ENCODE data around the gene STK38L. TPM values are rescaled to one million over a fixed set of nuclear protein-coding genes. Genes with fewer than 3 reads are reported as not detected.
"Not testable (repeated sequence)": the region's sequence is repeated elsewhere in the genome, so short reads cannot be mapped to it uniquely, and the experiment has no call there.

STK38L gene
- total and polyA plus RNA-seq, 12 donors = 10.2 to 298 (median 21.0) TPM

- TF ChIP-seq CTCF (IDR thresholded peaks at IDR 0.05) (no peak), POLR2A (IDR thresholded peaks at IDR 0.05) (no peak)
- intact Hi-C loops (cut with DNase I) = no loop called here
- Histone ChIP-seq H3K4me1 (replicated peaks in 1 of 2) (no peaks in the 10 kb centered on the region), H3K27ac (no peak overlapping the region), H3K27me3 (no peaks in the 10 kb centered on the region), H3K36me3 (replicated peaks in 1 of 2) (no peaks in the 10 kb centered on the region), H3K4me3 (no peak overlapping the region), H3K9me3 (replicated peaks in 1 of 3) (no peaks in the 10 kb centered on the region)
- WGBS, 4 donors = 53 to 78% (median 60%) methylated on average over 1 of the region's 1 CpG
- no peak for DNase-seq
These were observed 14.7 kb upstream of the STK38L start for GRCh38 chr12:27229367-27229766.

GRCh38 chr12:27231374-27231773, 12.7 kb upstream of the STK38L start:
- H3K27me3 ChIP-seq; H3K9me3 ChIP-seq (replicated peaks in 1 of 3); H3K36me3 ChIP-seq (replicated peaks in 1 of 2); H3K27ac ChIP-seq; DNase-seq; H3K4me1 ChIP-seq (replicated peaks in 1 of 2); H3K4me3 ChIP-seq; intact Hi-C loops (cut with DNase I): not testable (repeated sequence)
- WGBS, 4 donors = 61 to 77% (median 66%) methylated on average over 4 of the region's 4 CpGs

- Histone ChIP-seq H3K4me1 (replicated peaks in 1 of 2) (no peaks in the 10 kb centered on the region), H3K27ac (no peak overlapping the region), H3K27me3 (no peaks in the 10 kb centered on the region), H3K9me3 (replicated peaks in 1 of 3) (no peaks in the 10 kb centered on the region), H3K4me3 (no peak overlapping the region), H3K36me3 (replicated peaks in 1 of 2) (no peaks in the 10 kb centered on the region)
- intact Hi-C loops (cut with DNase I) = no loop called here
- TF ChIP-seq CTCF (IDR thresholded peaks at IDR 0.05) (no peak), POLR2A (IDR thresholded peaks at IDR 0.05) (no peak)
- WGBS, 4 donors = 94 to 98% (median 96%) methylated on average over 4 of the region's 4 CpGs
- no peak for DNase-seq
These were observed 10.3 kb upstream of the STK38L start for GRCh38 chr12:27233814-27234213.

GRCh38 chr12:27236498-27236897, 7.6 kb upstream of the STK38L start:
- no peaks in the 10 kb centered on the region for H3K36me3 ChIP-seq (replicated peaks in 1 of 2)
- 83 to 100% (median 84%) methylated on average over 1 to 3 of the region's 3 CpGs for WGBS, 4 donors
- no peak for DNase-seq
- no peaks in the 10 kb centered on the region for H3K4me1 ChIP-seq (replicated peaks in 1 of 2)
- no peaks in the 10 kb centered on the region for H3K9me3 ChIP-seq (replicated peaks in 1 of 3)
- intact Hi-C loops (cut with DNase I) = no loop called here
- no peaks in the 10 kb centered on the region for H3K27me3 ChIP-seq
- no peak for TF ChIP-seq CTCF (IDR thresholded peaks at IDR 0.05)
- no peak for TF ChIP-seq POLR2A (IDR thresholded peaks at IDR 0.05)
- H3K4me3 ChIP-seq = no peak overlapping the region
- no peak overlapping the region for H3K27ac ChIP-seq

All from adrenal gland (tissue), 12 donors.